GM21360 (cell line): ENCODE results near the gene BRMS1.
"Not testable (repeated sequence)": the region's sequence is repeated elsewhere in the genome, so short reads cannot be mapped to it uniquely, and the experiment has no call there.

Source experiments
- ATAC-seq: cut with Tn5 transposase; IDR thresholded peaks from one replicate; pipeline ENCODE4 v1.9.1; 2021; ENCODE audit warnings: mild to moderate bottlenecking, moderate library complexity; ENCODE audit not compliant: unreplicated experiment

The BRMS1 gene

GRCh38 chr11:66312549-66313320 is 32.2 kb downstream of the BRMS1 start:
- ATAC-seq, result peak; percentile 65

- ATAC-seq, result peak; percentile 42
These were observed 32.8 kb downstream of the BRMS1 start for GRCh38 chr11:66311965-66312548.

- no peak for ATAC-seq
These were observed 33.4 kb downstream of the BRMS1 start for GRCh38 chr11:66311470-66311964.

GRCh38 chr11:66310803-66311440 is 34.0 kb downstream of the BRMS1 start:
- not testable (repeated sequence) for ATAC-seq

- ATAC-seq, result no peak
These were observed 34.6 kb downstream of the BRMS1 start for GRCh38 chr11:66310324-66310723.

- no peak for ATAC-seq
These were observed 35.4 kb downstream of the BRMS1 start for GRCh38 chr11:66309475-66309874.

- ATAC-seq, result no peak
These were observed 42.2 kb downstream of the BRMS1 start for GRCh38 chr11:66302656-66303055.

GRCh38 chr11:66299186-66299585 is 45.7 kb downstream of the BRMS1 start:
- ATAC-seq, result no peak

GRCh38 chr11:66297610-66298009 is 47.3 kb downstream of the BRMS1 start:
- no peak for ATAC-seq

- no peak for ATAC-seq
These were observed 50.0 kb downstream of the BRMS1 start for GRCh38 chr11:66294626-66295620.

- ATAC-seq, result no peak
These were observed 50.9 kb downstream of the BRMS1 start for GRCh38 chr11:66293777-66294625.

GRCh38 chr11:66293352-66293751 is 51.6 kb downstream of the BRMS1 start:
- ATAC-seq, result no peak

- ATAC-seq, result no peak
These were observed 52.2 kb downstream of the BRMS1 start for GRCh38 chr11:66292543-66293332.

GRCh38 chr11:66291706-66292542 is 53.0 kb downstream of the BRMS1 start, which contains the start of gene TMEM151A:
Gene TMEM151A, plus strand, starts transcription at chr11:66291894. Its CDS starts 120 bp downstream, at chr11:66292014.
- no peak for ATAC-seq

GRCh38 chr11:66291303-66291705 is 53.6 kb downstream of the BRMS1 start:
- ATAC-seq, result no peak

GRCh38 chr11:66290330-66290621 is 54.6 kb downstream of the BRMS1 start:
- ATAC-seq, result no peak

- peak; percentile 32 for ATAC-seq
These were observed 55.2 kb downstream of the BRMS1 start for GRCh38 chr11:66289548-66290329.
